K562 (cell line): ENCODE results near the gene TRIM34. TPM values are rescaled to one million over a fixed set of nuclear protein-coding genes. Genes with fewer than 3 reads are reported as not detected.

Experiments used
- ATAC-seq: fragments of 200-7000 bp; cut with Tn5 transposase; 3 replicates; pipeline ENCODE4 v1.9.1; 2020; ENCODE audit warnings: moderate library complexity
- BruUV-seq: library from RNA; stranded (reverse); fragments of 400-500 nt; replicated peaks from 2 replicates; lab custom pipeline; 2021; lab: Mats Ljungman, UMichigan
- CTCF ChIA-PET: fragments of 300-600 bp; formaldehyde crosslinking; extraction: SDS; loops from one replicate; lab custom pipeline; 2021; ENCODE audit warnings: low intra/inter-chr PET ratio; lab: Yijun Ruan, JAX
- POLR2A ChIA-PET: fragments of 300-600, 350-650 bp; sonication (Branson Sonifier 250); formaldehyde crosslinking; extraction: SDS; loops from one replicate; lab custom pipeline; 2021; ENCODE audit warnings: antibody characterized with exemption, inconsistent platforms; lab: Yijun Ruan, JAX
- DNase-seq, 4 experiments: peaks; one replicate each; pipeline versions ENCODE4 v3.0.0 to v3.0.0-alpha.2; 2011 to 2018; ENCODE audit warnings: low spot score in 3 of 4, mixed read lengths in 3 of 4; ENCODE audit errors: extremely low read depth in 1 of 4
- FAIRE-seq: peaks from 2 replicates; lab custom pipeline; 2011; peaks lifted over from hg19 to GRCh38; lab: Jason Lieb, UNC
- H2AFZ ChIP-seq: 2 replicates; pipeline ENCODE4 v1.6.0; 2011; ENCODE audit warnings: low read depth, low read length, control low read depth, inconsistent platforms
- H3K27ac ChIP-seq: fragments of 200-600 bp; 3 replicates; pipeline ENCODE4 v1.8.0; 2011; ENCODE audit warnings: low read depth, mild to moderate bottlenecking, control low read depth, inconsistent platforms, low read length, moderate library complexity, mixed read lengths; ENCODE audit errors: extremely low read depth
- H3K27me3 ChIP-seq, 2 experiments: fragments of 300-600 bp in 1 of 2; 2 replicates in 1 of 2; 3 replicates in 1 of 2; pipeline versions ENCODE4 v1.6.0 to v1.8.0; 2011; ENCODE audit warnings: inconsistent platforms in 2 of 2, low read length in 2 of 2, mild to moderate bottlenecking in 1 of 2, mixed read lengths in 1 of 2, moderate library complexity in 1 of 2; ENCODE audit not compliant: control insufficient read depth in 2 of 2, insufficient read depth in 2 of 2
- H3K36me3 ChIP-seq: fragments of 300-600 bp; 3 replicates; pipeline ENCODE4 v1.8.0; 2011; ENCODE audit warnings: mild to moderate bottlenecking, low read length, inconsistent platforms; ENCODE audit not compliant: control insufficient read depth, insufficient read depth
- H3K4me1 ChIP-seq, 2 experiments: fragments of 200-600 bp in 1 of 2; replicated peaks in 1 of 2; 2 replicates in 1 of 2; 3 replicates in 1 of 2; pipeline versions ENCODE4 v1.5.1 to v1.8.0; 2011; ENCODE audit warnings: inconsistent platforms in 2 of 2, low read length in 2 of 2, mild to moderate bottlenecking in 1 of 2, mixed read lengths in 1 of 2, moderate library complexity in 1 of 2; ENCODE audit not compliant: control insufficient read depth in 2 of 2, insufficient read depth in 2 of 2
- H3K4me2 ChIP-seq: 2 replicates; pipeline ENCODE4 v1.6.1; 2011; ENCODE audit warnings: low read length, control low read depth, inconsistent platforms, mixed read lengths; ENCODE audit not compliant: insufficient read depth
- H3K4me3 ChIP-seq: fragments of 200-600 bp; sonication (generic), shearing (Covaris generic); 2 replicates; pipeline ENCODE4 v1.5.1; 2016; ENCODE audit warnings: control low read depth, inconsistent platforms
- H3K79me2 ChIP-seq: fragments of 200-600 bp; 3 replicates; pipeline ENCODE4 v1.8.0; 2011; ENCODE audit warnings: low read length, inconsistent platforms; ENCODE audit not compliant: control insufficient read depth, insufficient read depth
- H3K9ac ChIP-seq, 2 experiments: 2 replicates each; pipeline versions ENCODE4 v1.6.0 to v1.6.1; 2011; ENCODE audit warnings: low read depth in 2 of 2, low read length in 2 of 2, control low read depth in 1 of 2, inconsistent platforms in 1 of 2, mild to moderate bottlenecking in 1 of 2, mixed read lengths in 1 of 2; ENCODE audit not compliant: insufficient read depth in 1 of 2
- H3K9me1 ChIP-seq: one replicate; pipeline ENCODE4 v1.6.0; 2011; ENCODE audit warnings: inconsistent platforms, mild to moderate bottlenecking, low read length, moderate library complexity; ENCODE audit not compliant: control insufficient read depth, insufficient read depth
- H3K9me3 ChIP-seq: replicated peaks from 2 replicates; pipeline ENCODE4 v1.5.1; 2011; ENCODE audit warnings: low read depth, low read length, inconsistent platforms; ENCODE audit not compliant: control insufficient read depth, insufficient read depth
- H4K20me1 ChIP-seq: replicated peaks from 2 replicates; pipeline ENCODE4 v1.6.1; 2011; ENCODE audit warnings: low read length, inconsistent platforms, mixed read lengths; ENCODE audit not compliant: control insufficient read depth, insufficient read depth
- ERF ChIP-seq: fragments of 450-650 bp; formaldehyde crosslinking; IDR thresholded peaks from 2 replicates; pipeline ENCODE4 v1.4.0; 2020; ENCODE audit warnings: mild to moderate bottlenecking, mixed read lengths
- FOXA1 ChIP-seq: fragments of 450-650 bp; IDR thresholded peaks from 2 replicates; pipeline ENCODE4 v1.6.1; 2016; ENCODE audit warnings: mild to moderate bottlenecking, borderline replicate concordance
- MCM5 ChIP-seq: fragments of 450-650 bp; IDR thresholded peaks from 2 replicates; pipeline ENCODE4 v1.6.1; 2016; ENCODE audit warnings: low read depth
- SAFB2 ChIP-seq: fragments of 200-400 bp; formaldehyde crosslinking; IDR thresholded peaks from 2 replicates; pipeline ENCODE4 v1.6.1; 2018; ENCODE audit warnings: borderline replicate concordance, low read length, low read depth, moderate library complexity; ENCODE audit not compliant: severe bottlenecking
- SMAD1 ChIP-seq: fragments of 150-350 bp; IDR thresholded peaks from 2 replicates; pipeline ENCODE4 v1.6.1; 2014; ENCODE audit warnings: low read length, low read depth; ENCODE audit not compliant: partially characterized antibody
- ZKSCAN3 ChIP-seq: fragments of 250-450 bp; sonication (Bioruptor Pico); IDR thresholded peaks from 2 replicates; pipeline ENCODE4 v1.4.0; 2020
- ZNF311 ChIP-seq: fragments of 250-450 bp; sonication (Bioruptor Pico); IDR thresholded peaks from 2 replicates; pipeline ENCODE4 v1.4.0; 2020; ENCODE audit warnings: mild to moderate bottlenecking, moderate library complexity
- ZNF511 ChIP-seq: sonication (generic); formaldehyde crosslinking; IDR thresholded peaks from 2 replicates; pipeline ENCODE4 v1.8.0; 2022; ENCODE audit warnings: mild to moderate bottlenecking, missing genetic modification reagents
- ZNF512 ChIP-seq: IDR thresholded peaks from 2 replicates; pipeline ENCODE4 v1.6.1; 2016; ENCODE audit warnings: missing genetic modification characterization, missing compliant biosample characterization
- ZNF583 ChIP-seq: fragments of 250-450 bp; sonication (Bioruptor Pico); IDR thresholded peaks from 2 replicates; pipeline ENCODE4 v1.4.0; 2020
- WGBS: fragments of 100-300 bp; shearing (Covaris generic); methylation state at CpG from one replicate; pipeline ENCODE4 v1.1.6; 2016; ENCODE audit warnings: low coverage, mixed read lengths; ENCODE audit not compliant: insufficient coverage; ENCODE audit errors: missing lambda C conversion rate; 5-methylcytosine and 5-hydroxymethylcytosine counted together
- in situ Hi-C: fragments of 300-500 bp; cut with MboI; formaldehyde crosslinking; loops from 4 replicates; pipeline ENCODE4 v1.15.0; 2018; ENCODE audit warnings: inconsistent platforms, mixed read lengths
- intact Hi-C: fragments of 100-400 bp; cut with micrococcal nuclease; formaldehyde crosslinking; loops from 2 replicates; pipeline ENCODE4 v1.14.2; 2022
- polyA plus RNA-seq, 8 experiments: library from polyadenylated mRNA; depleted of rRNA in 4 of 8; stranded (reverse) in 5 of 8; unstranded in 3 of 8; fragments of >200 nt; fragmentation: Nextera tagmentation in 2 of 8; fragmentation: Illumina TruSeq in 1 of 8; extraction: Ambion mirVana in 2 of 8; extraction: Trizol in 1 of 8; gene quantifications; 2 replicates each; pipeline versions ENCODE4 v1.2.1 to v1.2.3, GENCODE V29; 2011 to 2014; ENCODE audit warnings: inconsistent platforms in 1 of 8, missing spikeins in 1 of 8
- total RNA-seq, 7 experiments: library from RNA; depleted of rRNA in 6 of 7; stranded (reverse); fragments of >200 nt in 6 of 7; fragmentation: Illumina TruSeq in 2 of 7; extraction: Trizol in 2 of 7; gene quantifications; 2 replicates each; pipeline versions ENCODE4 v1.2.1 to v1.2.3, GENCODE V29; 2011 to 2021; ENCODE audit warnings: low replicate concordance in 1 of 7

TRIM34 gene
- total and polyA plus RNA-seq, 9 of the 15 experiments (the other 6 are each of a cell fraction or from before 2014, with no cell fraction given), result 0.31 to 2.9 (median 1.3) TPM

GRCh38 chr11:5592615-5593014, 32.2 kb upstream of the TRIM34 start:
- Histone ChIP-seq H4K20me1 (no peaks in the 10 kb centered on the region), H3K9ac (no peak overlapping the region), H3K27me3 (no peaks in the 10 kb centered on the region), H2AFZ (no peak overlapping the region), H3K9me1 (no peaks in the 10 kb centered on the region), H3K36me3 (no peaks in the 10 kb centered on the region; the same call in 2 of the 3 replicates), H3K4me1 (peaks cover 6 to 18% of the 10 kb centered on the region in 2 experiments; a peak in 4 of 5 replicates), H3K4me3 (no peak overlapping the region), H3K4me2 (no peak overlapping the region), H3K9me3 (no peaks in the 10 kb centered on the region; the same call in 1 of the 2 replicates), H3K79me2 (0 out of 3 replicates have a peak, but pooled peaks cover 2% of the 10 kb centered on the region), H3K27ac (no peak overlapping the region)
- in situ Hi-C loops (no loop called here), intact Hi-C loops (loop anchor here (10.0 kb wide), 2 partner anchors 88 to 308 kb away; partner anchors contain the start of gene UBQLN3)
- ChIA-PET POLR2A (interaction anchor here (1.0 to 2.1 kb wide), 2 partner anchors 13 to 87 kb away, joined by 3 to 7 read pairs; no protein-coding TSS in a partner anchor), CTCF (no interaction called here)
- no peak for DNase-seq
- no TSS peak for BruUV-seq
- 83% methylated on average over 4 of the region's 5 CpGs for whole genome bisulfite sequencing
- ATAC-seq, result no peak
- no peak for FAIRE-seq
- TF ChIP-seq ZKSCAN3 (CRISPR knock-in tag) (no peak), FOXA1 (no peak), SMAD1 (no peak), MCM5 (no peak), SAFB2 (no peak)

- ChIA-PET CTCF (interaction anchor here (0.6 kb wide), 1 partner anchor 807 kb away, joined by 4 read pairs; no protein-coding TSS in a partner anchor), POLR2A (interaction anchor here (0.7 to 2.1 kb wide), 2 partner anchors 62 to 88 kb away, joined by 3 to 7 read pairs; no protein-coding TSS in a partner anchor)
- Histone ChIP-seq H3K9me1 (no peaks in the 10 kb centered on the region), H3K27me3 (no peaks in the 10 kb centered on the region), H4K20me1 (no peaks in the 10 kb centered on the region), H3K9ac (no peak overlapping the region), H2AFZ (no peak overlapping the region), H3K9me3 (no peaks in the 10 kb centered on the region; the same call in 1 of the 2 replicates), H3K4me3 (no peak overlapping the region), H3K4me2 (no peak overlapping the region), H3K27ac (no peak overlapping the region), H3K36me3 (no peaks in the 10 kb centered on the region; the same call in 2 of the 3 replicates), H3K4me1 (peaks cover 10 to 24% of the 10 kb centered on the region in 2 experiments; a peak in 4 of 5 replicates), H3K79me2 (peaks cover 6% of the 10 kb centered on the region; the same call in 1 of the 3 replicates)
- WGBS, result 10% methylated on average over 1 of the region's 1 CpG
- no TSS peak for BruUV-seq
- FAIRE-seq (no peak), DNase-seq (no peak), ATAC-seq (no peak)
- in situ Hi-C loops, result no loop called here
- intact Hi-C loops, result loop anchor here (10.0 kb wide), 2 partner anchors 88 to 308 kb away; partner anchors contain the start of gene UBQLN3
- no peak for TF ChIP-seq ZNF512 (tag)
- TF ChIP-seq ERF (CRISPR knock-in tag), result no peak
- no peak for TF ChIP-seq ZNF583 (CRISPR knock-in tag)
- TF ChIP-seq ZNF311, result no peak
- no peak for TF ChIP-seq ZNF511
These were observed 31.7 kb upstream of the TRIM34 start for GRCh38 chr11:5593146-5593545.
